ENCODE data around the gene AIPL1. TPM values are rescaled to one million over a fixed set of nuclear protein-coding genes. Genes with fewer than 3 reads are reported as not detected.

The AIPL1 gene
- total RNA-seq, 2 experiments from 2014 or later: not detected

DNA sequence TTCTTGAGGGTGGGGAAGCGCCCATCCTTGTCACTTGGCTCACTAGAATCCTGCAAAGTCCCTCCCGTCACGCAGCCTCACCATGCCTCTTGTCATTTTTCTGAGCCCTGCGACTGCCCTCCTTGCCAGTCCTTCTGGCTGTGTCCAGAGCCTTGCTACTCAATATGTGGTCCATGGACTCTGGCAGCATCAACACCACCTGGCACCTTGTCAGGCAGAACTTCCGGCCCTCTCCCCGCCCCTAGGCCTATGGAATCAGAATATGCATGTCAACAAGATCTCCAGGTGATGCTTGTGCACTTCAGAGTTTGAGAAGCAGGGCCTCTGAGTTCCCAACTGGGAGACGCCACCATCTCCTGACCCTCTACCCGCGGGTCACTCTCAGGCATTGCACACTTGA lies 21.4 kb upstream of the AIPL1 start:
- ATAC-seq (no peak), DNase-seq (no peak)
- Mint-ChIP-seq H3K36me3 (ENCODE audit: low read depth) (no peaks in the 10 kb centered on the region), H3K9me3 (ENCODE audit: low read depth) (no peaks in the 10 kb centered on the region), H3K4me3 (no peak overlapping the region), H3K27me3 (no peaks in the 10 kb centered on the region), H3K4me1 (peaks cover 11% of the 10 kb centered on the region), H3K27ac (no peak overlapping the region)
- intact Hi-C loops (cut with DNase I, micrococcal nuclease): no loop called here
- ChIA-PET POLR2A (interaction anchor here (0.8 kb wide), 1 partner anchor 610 kb away, joined by 3 read pairs; no protein-coding TSS in a partner anchor), CTCF (interaction anchor here (0.7 kb wide), 1 partner anchor 15 kb away, joined by 4 read pairs; no protein-coding TSS in a partner anchor)

DNA sequence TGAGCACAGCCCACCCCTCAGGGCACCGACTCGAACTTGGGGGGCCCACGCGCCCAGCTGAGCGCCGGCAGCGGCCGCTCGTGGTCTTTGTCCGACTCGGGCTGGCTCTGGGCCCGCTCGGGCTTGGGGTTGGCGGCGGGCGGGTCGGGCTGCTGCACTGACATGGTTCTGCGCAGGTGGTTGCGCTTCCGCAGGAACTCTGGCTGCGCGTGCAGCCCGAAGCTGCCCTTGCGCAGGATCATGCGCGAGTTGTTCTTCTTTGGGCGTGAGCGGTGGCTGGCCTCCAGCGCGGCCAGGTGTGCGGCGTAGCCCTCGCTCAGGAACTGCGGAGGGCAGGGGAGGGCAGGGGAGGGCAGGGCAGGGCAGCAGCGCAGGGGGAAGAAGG lies 20.4 kb upstream of the AIPL1 start:
- H3K4me3 Mint-ChIP-seq: no peak overlapping the region
- intact Hi-C loops (cut with DNase I, micrococcal nuclease): no loop called here
- ChIA-PET CTCF (no interaction called here), POLR2A (no interaction called here)
- no peaks in the 10 kb centered on the region for H3K9me3 Mint-ChIP-seq (ENCODE audit: low read depth)
- no peak overlapping the region for H3K27ac Mint-ChIP-seq
- DNase-seq (peak; percentile 63), ATAC-seq (peak; percentile 82)
- no peaks in the 10 kb centered on the region for H3K27me3 Mint-ChIP-seq
- no peaks in the 10 kb centered on the region for H3K36me3 Mint-ChIP-seq (ENCODE audit: low read depth)
- H3K4me1 Mint-ChIP-seq: peaks cover 8% of the 10 kb centered on the region

DNA sequence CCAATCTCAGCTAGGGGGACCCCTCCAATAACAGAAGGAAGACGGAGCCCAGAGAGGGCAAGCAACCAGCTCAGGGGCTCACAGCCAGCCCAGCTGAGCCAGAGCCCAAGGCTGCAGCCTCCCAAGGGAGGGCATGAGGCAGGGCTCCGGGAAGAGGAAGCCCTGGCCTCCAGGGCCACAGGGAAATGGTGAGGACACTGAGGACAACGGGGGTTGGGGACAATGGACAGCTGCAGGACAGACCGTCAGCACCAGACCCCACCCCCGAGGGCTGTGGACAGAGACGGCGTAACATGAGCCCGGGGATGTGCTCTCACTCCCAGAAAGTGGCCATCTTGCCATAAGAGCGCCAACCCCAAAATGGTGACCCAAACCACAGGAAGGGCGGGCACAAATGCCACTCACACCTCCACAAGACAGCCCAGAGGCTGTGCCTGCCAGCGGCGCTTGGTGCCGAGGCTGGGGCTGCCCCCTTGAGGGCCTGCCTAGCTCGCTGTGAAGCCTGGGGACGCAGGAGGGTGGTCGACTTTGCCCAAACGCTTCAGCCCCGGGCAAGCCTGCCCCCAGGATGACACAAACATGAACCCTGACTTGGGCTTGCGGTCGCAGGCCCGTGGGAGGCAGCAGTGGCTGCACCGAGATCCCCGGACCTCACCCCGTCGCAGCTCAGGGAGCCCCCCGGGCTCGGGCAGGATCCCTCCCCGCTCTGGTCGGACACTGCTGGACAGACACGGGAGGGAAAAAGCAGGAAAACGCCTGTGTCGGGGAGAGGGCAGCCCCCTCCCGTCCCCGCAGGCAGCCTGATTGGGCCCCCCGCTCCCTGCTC lies 19.8 kb upstream of the AIPL1 start:
- POLR2A ChIA-PET: interaction anchor here (0.5 kb wide), 1 partner anchor 204 kb away, joined by 9 read pairs; no protein-coding TSS in a partner anchor
- H3K36me3 Mint-ChIP-seq (ENCODE audit: low read depth): no peaks in the 10 kb centered on the region
- H3K27ac Mint-ChIP-seq: no peak overlapping the region
- H3K4me1 Mint-ChIP-seq: peaks cover 8% of the 10 kb centered on the region
- no peaks in the 10 kb centered on the region for H3K27me3 Mint-ChIP-seq
- intact Hi-C loops (cut with DNase I, micrococcal nuclease): no loop called here
- no peak overlapping the region for H3K4me3 Mint-ChIP-seq
- CTCF ChIA-PET: no interaction called here
- ATAC-seq (no peak), DNase-seq (no peak)
- H3K9me3 Mint-ChIP-seq (ENCODE audit: low read depth): no peaks in the 10 kb centered on the region

DNA sequence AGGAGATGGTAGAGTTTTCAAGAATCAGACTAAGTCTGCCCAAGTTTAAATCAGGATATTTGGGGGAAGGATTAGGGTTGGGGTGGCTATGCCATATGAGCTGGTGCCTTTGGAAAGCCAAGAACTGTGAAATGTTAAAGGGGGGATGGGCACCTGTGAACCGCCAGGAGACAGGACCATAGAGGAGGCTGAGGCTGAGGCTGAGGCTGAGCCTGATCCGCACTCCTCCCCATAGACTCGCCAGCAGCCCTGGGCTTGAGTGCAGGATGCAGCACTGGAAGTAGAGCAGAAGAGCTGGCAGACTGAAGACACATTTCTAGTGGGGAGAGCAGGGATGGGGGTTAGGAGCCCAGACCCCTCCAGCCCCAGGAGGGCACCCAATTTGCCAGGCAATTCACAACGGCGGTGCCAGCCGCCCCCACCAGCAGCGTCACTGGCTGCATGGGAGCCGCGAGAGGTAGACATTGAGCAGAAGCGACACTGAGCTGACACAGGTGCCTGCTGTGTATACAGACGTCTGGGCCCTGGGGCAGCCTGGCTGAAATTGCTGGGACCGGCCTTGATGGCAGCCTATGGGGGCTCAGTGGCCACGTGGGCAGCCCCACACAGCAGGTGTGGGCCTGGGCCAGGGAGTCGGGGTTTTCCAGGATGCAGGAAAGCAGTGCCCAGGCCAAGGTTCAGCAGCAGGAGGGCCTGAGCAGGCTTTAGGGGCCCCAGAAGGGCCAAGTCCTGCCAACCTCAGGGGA lies 18.5 kb upstream of the AIPL1 start:
- Mint-ChIP-seq H3K4me3 (no peak overlapping the region), H3K4me1 (peaks cover 8% of the 10 kb centered on the region), H3K27me3 (no peaks in the 10 kb centered on the region), H3K9me3 (ENCODE audit: low read depth) (no peaks in the 10 kb centered on the region), H3K27ac (no peak overlapping the region), H3K36me3 (ENCODE audit: low read depth) (no peaks in the 10 kb centered on the region)
- CTCF ChIA-PET: no interaction called here
- no peak for DNase-seq
- POLR2A ChIA-PET: no interaction called here
- ATAC-seq: no peak
- intact Hi-C loops (cut with DNase I, micrococcal nuclease): no loop called here

DNA sequence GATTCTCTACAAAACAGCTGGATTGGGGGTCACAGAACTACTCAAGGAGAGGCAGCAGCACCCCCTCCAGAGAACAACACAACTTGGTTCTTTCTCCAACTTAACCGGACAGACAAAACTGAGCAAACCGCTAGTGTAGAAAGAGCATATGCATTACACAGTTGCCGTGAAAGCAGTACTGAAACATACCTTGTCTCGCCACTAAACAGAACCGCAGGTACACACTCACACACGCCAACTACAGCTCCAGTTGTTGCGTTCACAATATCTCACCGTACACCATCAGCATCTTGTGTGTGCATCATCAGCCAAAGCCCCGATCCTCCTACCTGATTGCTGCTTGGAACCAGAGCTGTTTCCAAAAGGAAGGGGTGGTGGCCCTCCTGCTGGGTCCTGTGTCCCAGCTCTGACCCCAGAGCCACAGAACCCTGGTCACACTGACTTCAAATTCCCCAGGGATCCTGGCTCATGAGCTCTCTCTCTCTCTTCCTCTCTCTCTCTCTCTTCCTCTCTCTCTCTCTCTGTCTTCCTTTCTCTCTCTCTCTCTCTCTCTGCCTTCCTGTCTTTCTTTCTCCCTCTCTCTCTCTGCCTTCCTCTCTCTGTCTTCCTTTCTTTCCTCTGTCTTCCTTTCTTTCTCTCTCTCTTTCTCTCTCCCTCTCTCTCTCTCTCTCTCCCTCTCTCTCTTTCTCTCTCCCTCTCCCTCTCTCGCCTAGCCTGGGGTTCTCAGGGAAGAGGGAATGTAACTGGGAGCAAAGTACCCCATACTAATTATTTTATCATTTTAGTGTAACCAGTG lies 17.7 kb upstream of the AIPL1 start:
- peaks cover 8% of the 10 kb centered on the region for H3K4me1 Mint-ChIP-seq
- H3K9me3 Mint-ChIP-seq (ENCODE audit: low read depth): no peaks in the 10 kb centered on the region
- H3K4me3 Mint-ChIP-seq: no peak overlapping the region
- H3K27ac Mint-ChIP-seq: no peak overlapping the region
- DNase-seq: no peak
- no peaks in the 10 kb centered on the region for H3K27me3 Mint-ChIP-seq
- ATAC-seq: no peak
- H3K36me3 Mint-ChIP-seq (ENCODE audit: low read depth): no peaks in the 10 kb centered on the region
- intact Hi-C loops (cut with DNase I, micrococcal nuclease): no loop called here
- ChIA-PET POLR2A (no interaction called here), CTCF (no interaction called here)

DNA sequence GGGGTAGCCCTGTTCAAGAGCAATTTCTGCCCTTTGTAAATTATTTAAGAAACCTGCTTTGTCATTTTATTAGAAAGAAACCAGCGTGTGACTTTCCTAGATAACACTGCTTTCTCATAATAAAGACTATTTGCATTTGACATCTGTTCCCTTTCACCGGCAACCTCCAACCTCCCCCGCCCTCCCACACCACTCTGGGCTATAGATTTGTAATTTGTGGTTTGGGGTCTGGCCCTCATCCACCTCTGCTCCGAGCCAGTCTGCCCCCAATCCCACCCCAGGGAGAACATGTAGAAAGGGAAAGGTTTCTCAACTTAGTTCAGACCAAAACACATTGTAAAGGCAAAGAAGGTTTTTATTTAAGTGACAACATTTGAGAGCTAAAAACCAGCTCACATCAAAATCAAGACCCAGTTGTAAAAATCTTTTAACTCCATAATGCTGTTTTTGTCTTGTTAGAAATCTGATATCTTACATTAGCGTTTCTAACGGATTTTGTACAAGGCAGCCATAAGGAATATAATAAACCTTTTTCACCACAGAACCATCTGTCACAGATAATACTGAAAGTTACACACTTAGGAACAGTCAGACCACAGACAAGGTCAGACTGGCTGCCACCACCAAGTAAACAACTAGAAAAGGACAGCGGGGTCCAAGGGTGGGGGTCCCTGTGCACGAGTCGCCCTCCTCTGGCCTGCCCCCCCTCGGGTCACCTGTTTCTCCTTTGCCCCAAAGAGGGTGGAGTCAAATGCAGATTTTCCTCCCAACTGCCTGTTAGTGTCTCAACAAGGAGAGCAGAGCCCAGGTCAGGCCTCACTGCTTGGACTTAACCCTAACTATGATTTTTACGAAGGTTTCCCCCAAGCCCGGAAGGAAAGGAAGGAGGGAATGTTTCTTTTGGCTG lies 16.3 kb upstream of the AIPL1 start:
- no peaks in the 10 kb centered on the region for H3K36me3 Mint-ChIP-seq (ENCODE audit: low read depth)
- no peak overlapping the region for H3K4me3 Mint-ChIP-seq
- ChIA-PET POLR2A (no interaction called here), CTCF (no interaction called here)
- H3K4me1 Mint-ChIP-seq: peaks cover 2% of the 10 kb centered on the region
- intact Hi-C loops (cut with DNase I, micrococcal nuclease): no loop called here
- no peak for ATAC-seq
- no peak for DNase-seq
- no peak overlapping the region for H3K27ac Mint-ChIP-seq
- no peaks in the 10 kb centered on the region for H3K27me3 Mint-ChIP-seq
- no peaks in the 10 kb centered on the region for H3K9me3 Mint-ChIP-seq (ENCODE audit: low read depth)

DNA sequence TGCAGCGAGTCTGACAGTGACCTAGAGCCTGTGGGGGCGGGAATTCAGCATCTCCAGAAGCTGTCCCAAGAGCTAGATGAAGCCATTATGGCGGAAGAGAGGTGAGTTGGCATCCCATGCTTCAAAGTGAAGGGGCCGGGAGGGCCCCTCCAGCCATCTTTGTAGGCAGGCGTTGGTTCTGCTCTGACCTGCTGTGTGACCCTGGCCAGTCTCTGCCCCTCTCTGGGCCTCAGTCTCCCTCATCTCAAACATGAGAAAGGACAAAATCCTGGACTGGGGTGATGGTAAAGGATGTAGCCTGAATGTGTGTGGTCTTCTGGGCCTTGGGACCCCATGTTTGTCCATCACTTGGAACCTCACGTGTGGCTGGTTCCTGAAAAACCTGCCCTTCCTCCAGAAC lies 14.4 kb upstream of the AIPL1 start:
- H3K4me3 Mint-ChIP-seq: no peak overlapping the region
- ATAC-seq (no peak), DNase-seq (no peak)
- ChIA-PET POLR2A (interaction anchor here (0.6 kb wide), 1 partner anchor 866 kb away, joined by 3 read pairs; no protein-coding TSS in a partner anchor), CTCF (no interaction called here)
- H3K27me3 Mint-ChIP-seq: peaks cover 2% of the 10 kb centered on the region
- no peak overlapping the region for H3K27ac Mint-ChIP-seq
- no peaks in the 10 kb centered on the region for H3K36me3 Mint-ChIP-seq (ENCODE audit: low read depth)
- intact Hi-C loops (cut with DNase I, micrococcal nuclease): no loop called here
- peaks cover 6% of the 10 kb centered on the region for H3K4me1 Mint-ChIP-seq
- H3K9me3 Mint-ChIP-seq (ENCODE audit: low read depth): no peaks in the 10 kb centered on the region

DNA sequence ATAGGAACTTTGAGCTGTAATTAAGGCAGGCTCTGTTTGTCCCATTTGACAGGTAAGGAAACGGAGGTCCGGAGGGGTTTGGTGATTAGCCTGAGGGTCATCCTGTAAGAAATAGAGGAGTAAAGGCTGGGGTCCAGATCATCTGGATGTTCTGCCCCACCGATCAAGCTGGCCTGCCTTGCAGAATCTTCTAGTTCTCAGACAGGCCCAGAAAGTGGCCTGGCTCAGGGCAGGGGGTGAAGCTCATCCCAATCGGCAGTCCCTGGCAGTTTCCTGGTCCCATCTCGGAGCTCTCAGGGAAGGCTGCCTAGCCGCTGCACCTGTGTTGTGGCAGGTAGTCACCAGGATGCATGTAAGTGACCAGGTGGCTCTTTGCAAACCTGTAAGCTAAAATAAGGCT lies 13.6 kb upstream of the AIPL1 start:
- CTCF ChIA-PET: interaction anchor here (0.6 to 0.7 kb wide), 2 partner anchors 13 to 25 kb away, joined by 3 read pairs; no protein-coding TSS in a partner anchor
- intact Hi-C loops (cut with DNase I, micrococcal nuclease): no loop called here

DNA sequence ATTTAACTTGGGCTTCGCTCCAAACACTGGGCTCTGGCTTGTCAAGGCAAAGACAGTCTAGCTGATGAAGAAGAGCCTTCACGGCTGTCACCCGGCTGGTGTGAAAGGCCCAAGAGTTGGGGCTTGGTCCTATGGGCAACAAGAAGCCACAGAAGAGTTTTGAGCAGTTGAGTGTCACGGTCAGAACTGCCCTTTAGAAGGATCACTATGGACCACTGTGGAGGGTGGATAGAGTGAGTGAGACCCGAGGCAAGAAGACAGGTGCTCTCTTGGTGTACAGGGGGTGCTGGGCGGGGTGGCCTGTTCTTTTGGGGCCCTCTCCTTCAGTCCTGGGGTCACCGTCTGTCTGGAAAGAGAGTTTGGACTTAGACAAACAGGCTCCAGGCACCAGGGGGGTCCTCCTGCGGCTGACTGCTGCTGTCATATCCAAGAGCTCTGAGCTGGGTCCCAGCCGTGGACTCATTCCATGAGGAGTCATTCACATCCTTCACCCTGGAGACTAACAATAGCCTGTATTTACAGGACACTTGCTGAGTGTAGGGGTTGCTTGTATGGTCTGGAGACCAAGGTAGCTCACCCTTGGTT lies 11.7 kb upstream of the AIPL1 start:
- DNase-seq (no peak), ATAC-seq (no peak)
- no peak overlapping the region for H3K27ac Mint-ChIP-seq
- no peaks in the 10 kb centered on the region for H3K9me3 Mint-ChIP-seq (ENCODE audit: low read depth)
- CTCF ChIA-PET: interaction anchor here (0.5 to 2.6 kb wide), 3 partner anchors 10 to 715 kb away, joined by 3 to 8 read pairs (median 3); no protein-coding TSS in a partner anchor
- H3K27me3 Mint-ChIP-seq: peaks cover 3% of the 10 kb centered on the region
- intact Hi-C loops (cut with DNase I, micrococcal nuclease): no loop called here
- H3K36me3 Mint-ChIP-seq (ENCODE audit: low read depth): no peaks in the 10 kb centered on the region
- no peak overlapping the region for H3K4me3 Mint-ChIP-seq
- H3K4me1 Mint-ChIP-seq: peaks cover 14% of the 10 kb centered on the region
- POLR2A ChIA-PET: no interaction called here

More for the DNA sequence above, 13.6 kb upstream of the AIPL1 start:
- no peak for ATAC-seq
- H3K9me3 Mint-ChIP-seq (ENCODE audit: low read depth): no peaks in the 10 kb centered on the region
- H3K4me3 Mint-ChIP-seq: no peak overlapping the region
- no peaks in the 10 kb centered on the region for H3K36me3 Mint-ChIP-seq (ENCODE audit: low read depth)
- POLR2A ChIA-PET: no interaction called here
- no peak for DNase-seq
- H3K27ac Mint-ChIP-seq: no peak overlapping the region
- H3K4me1 Mint-ChIP-seq: peaks cover 10% of the 10 kb centered on the region
- peaks cover 3% of the 10 kb centered on the region for H3K27me3 Mint-ChIP-seq

DNA sequence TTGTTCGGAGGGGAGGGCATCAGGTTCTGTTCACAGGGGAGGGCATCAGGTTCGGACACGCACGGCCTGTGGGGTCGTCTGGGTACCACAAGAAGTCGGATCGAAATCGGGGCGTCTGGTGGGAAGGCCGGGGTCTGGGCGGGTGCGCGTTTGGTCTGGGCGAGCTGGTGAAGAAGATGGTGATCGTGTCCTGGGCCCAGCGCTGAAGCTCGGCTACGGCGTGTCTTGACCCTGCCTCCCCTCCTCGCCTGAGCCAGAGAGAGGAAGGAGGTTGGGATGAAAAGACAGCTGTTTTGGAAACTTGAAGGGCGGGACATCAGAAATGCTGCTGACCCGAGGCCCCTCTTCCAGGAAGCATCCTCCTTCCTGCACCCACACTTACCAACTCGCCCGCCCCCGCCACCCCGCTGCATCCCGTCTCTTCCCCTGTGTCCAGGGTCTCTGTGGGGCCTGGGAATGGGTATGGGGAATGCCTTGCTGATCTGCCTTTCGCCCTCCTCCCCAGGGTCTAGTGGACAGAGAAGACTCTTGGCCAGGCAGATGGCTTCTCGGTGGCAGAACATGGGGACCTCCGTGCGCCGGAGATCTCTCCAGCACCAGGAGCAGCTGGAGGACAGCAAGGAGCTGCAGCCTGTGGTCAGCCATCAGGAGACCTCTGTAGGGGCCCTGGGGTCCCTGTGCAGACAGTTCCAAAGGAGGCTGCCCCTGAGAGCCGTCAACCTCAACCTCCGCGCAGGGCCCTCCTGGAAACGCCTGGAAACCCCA lies 9.8 kb upstream of the AIPL1 start:
- Mint-ChIP-seq H3K4me1 (peaks cover 12% of the 10 kb centered on the region), H3K36me3 (ENCODE audit: low read depth) (no peaks in the 10 kb centered on the region), H3K27ac (peak overlapping the region; percentile 86), H3K4me3 (peak overlapping the region; percentile 77), H3K27me3 (peaks cover 3% of the 10 kb centered on the region), H3K9me3 (ENCODE audit: low read depth) (no peaks in the 10 kb centered on the region)
- CTCF ChIA-PET: interaction anchor here (0.7 to 2.6 kb wide), 3 partner anchors 8 to 862 kb away, joined by 3 to 8 read pairs (median 3); no protein-coding TSS in a partner anchor
- DNase-seq (no peak), ATAC-seq (no peak)
- POLR2A ChIA-PET: interaction anchor here (0.6 kb wide), 1 partner anchor 376 kb away, joined by 5 read pairs; no protein-coding TSS in a partner anchor
- intact Hi-C loops (cut with DNase I, micrococcal nuclease): loop anchor here in 1 of 2 experiments (1.0 to 5.0 kb wide), 6 partner anchors 70 to 1252 kb away; partner anchors contain the start of genes C17orf100, DERL2, MED31 and MIS12
